AML-193 (cell line): ENCODE data around the gene GPC3.
A peak's percentile ranks its signal among the peaks of the same experiment; 100 is the strongest.
"Not testable (repeated sequence)": the region's sequence is repeated elsewhere in the genome, so short reads cannot be mapped to it uniquely, and the experiment has no call there.

ENCODE experiments used
- DNase-seq, 2 experiments: peaks; one replicate each; lab custom pipeline; 2025; lab: John Stamatoyannopoulos, UW

Gene GPC3

GRCh38 chrX:133926099-133926498 lies 59.3 kb downstream of the GPC3 start:
- DNase-seq, result no peak

DNA sequence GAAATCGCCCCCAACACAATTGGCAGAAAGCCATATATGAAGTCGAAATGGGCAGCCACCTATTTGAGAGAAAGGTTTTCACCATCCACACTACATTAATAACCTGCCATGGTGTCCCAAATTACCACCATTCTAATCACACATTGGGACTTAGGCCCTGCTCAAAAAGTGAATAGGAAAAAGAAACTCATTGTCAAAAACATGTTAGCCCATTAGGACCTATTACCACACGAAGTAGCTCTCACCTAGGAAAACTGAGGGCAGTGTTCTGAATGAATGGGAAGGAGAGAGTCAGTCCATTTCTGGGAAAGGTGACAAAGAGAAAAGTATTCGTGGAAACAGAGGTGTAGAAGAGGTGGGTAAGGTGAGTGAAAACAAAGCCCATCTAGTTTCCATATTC lies 60.8 kb downstream of the GPC3 start:
- no peak for DNase-seq

DNA sequence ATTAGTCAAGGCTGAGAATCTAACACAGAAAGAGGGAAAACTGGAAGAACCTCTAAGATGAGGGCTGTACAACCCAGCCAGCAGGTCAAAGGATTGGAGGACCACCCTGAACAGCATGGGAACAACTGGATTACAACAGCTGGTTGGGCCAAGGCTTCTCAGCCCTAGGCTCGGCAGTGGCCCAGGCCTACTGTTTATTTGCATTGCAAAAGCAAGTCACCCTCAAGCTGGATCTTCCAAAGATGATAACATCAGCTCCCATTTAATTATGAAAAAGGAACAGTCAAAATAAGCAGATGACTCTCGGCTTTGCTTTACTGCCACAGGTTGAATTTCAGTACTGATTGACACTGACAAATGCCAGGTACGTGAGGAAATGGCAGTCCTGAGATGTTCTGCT lies 61.8 kb downstream of the GPC3 start:
- DNase-seq, result no peak

DNA sequence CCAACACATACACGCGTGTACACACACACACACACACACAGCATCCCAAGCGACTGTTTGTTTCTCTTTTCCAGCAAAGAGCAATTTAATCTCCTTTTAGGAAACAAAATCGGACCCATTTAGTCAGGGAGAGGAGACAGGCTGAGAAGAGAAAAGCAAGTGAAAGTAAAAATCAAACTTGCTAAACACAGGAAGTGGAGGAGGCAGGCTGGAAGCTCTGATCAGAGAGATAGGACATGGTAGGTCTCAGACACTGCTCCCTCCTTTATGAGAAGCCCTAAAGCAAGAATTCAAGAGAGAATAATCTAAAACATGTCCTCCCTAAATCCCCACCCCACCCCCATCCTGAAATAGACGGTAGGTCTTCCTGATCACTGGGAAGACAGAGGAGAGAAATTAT lies 62.3 kb downstream of the GPC3 start:
- DNase-seq, result no peak

DNA sequence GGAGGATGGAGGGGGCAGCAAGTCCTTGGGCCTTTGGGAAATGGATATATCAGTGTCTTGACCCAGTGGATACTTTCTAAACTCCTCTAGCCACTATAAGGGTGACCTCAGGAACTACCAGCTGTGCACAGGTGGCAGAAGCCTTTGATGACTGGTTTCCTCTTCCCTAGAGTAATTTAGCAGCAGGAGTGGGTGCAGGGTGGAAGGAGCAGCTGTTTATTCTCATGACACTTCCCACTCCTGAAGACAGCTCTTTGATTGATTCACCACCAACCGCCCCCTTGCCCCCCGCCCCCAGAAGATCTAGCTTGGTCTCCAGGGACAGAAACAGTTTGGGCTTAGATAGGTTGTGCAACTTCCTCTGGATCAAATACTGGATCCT lies 63.0 kb downstream of the GPC3 start:
- DNase-seq, result no peak

GRCh38 chrX:133921764-133922389 lies 63.5 kb downstream of the GPC3 start:
- peak in 1 of 2 experiments; percentile 0 for DNase-seq

- no peak for DNase-seq
Observed at GRCh38 chrX:133921086-133921485, 64.3 kb downstream of the GPC3 start.

- DNase-seq, result no peak
Observed at GRCh38 chrX:133918361-133918771, 67.0 kb downstream of the GPC3 start.

GRCh38 chrX:133916984-133917722 lies 68.2 kb downstream of the GPC3 start:
- no peak for DNase-seq

DNA sequence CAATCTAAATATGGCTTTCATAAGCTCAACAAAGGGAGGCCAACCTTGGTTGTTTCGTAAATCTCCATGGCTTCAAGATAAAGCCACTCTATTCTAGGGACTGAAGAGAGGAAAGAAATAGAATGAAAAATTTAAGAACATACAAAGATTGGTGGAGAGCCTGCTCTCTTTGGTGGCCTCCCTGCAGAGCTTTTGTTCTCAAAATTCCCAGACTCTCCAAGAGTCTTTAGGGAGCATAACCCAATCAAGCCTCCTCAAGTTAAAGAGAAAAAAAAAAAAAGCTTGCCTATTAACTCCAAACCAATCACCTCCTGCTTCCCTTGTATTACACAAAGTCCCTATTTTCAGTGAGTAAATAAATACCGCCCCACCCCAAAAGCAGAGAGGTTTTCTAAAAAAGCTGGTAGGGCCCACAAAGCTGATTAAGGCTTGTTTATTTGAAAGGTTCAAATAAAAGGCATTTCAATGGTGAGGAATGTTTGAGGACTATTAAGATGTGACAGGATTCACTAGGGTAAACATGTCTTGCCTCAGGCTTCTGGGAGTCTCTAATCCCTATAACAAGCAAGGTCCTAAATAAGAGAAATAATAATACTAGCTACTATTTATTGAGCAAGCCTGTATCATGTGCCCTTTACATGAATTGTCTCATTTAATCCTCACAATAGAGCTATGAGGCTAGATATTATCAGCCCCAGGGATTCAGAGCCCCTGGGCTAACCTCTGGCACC lies 71.6 kb downstream of the GPC3 start:
- no peak for DNase-seq

DNA sequence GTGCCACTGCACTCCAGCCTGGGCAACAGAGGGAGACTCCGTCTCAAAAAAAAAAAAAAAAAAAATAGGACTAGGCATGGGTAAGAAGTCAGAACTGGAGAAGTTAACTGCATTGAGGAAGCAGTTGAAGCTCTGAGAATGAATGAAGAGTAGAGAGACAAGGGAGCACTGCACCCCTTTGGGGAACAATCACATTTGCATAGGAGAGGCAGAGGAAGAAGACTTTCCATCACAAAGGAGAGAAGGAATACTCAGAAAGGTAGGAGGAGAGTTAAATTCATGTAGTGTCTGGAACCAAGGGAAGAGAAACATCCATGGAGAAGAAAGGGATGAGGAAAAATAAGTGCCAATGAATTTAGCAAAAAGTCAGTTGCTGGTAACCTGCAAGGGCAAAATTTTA lies 72.4 kb downstream of the GPC3 start:
- DNase-seq, result no peak

- DNase-seq, result no peak
Observed at GRCh38 chrX:133911825-133912495, 73.4 kb downstream of the GPC3 start.

DNA sequence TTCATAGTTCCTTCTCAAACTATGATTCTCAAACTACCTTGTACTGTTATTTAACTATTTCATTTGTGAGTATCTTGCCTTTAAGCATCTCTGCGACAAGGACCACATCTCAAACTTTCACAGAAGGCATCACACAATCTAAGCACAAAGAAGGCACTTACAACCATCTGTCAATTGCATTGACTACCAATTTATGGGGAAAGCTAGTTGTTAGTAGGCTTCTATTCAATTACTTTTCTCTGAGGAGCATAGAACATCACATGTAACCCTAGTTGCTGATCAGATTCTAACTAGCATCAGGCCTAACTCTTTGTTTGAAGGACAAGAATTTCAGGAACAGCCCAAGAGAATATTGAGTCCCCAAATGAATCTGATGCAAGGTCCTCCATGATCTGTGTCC lies 74.9 kb downstream of the GPC3 start:
- DNase-seq, result no peak

DNA sequence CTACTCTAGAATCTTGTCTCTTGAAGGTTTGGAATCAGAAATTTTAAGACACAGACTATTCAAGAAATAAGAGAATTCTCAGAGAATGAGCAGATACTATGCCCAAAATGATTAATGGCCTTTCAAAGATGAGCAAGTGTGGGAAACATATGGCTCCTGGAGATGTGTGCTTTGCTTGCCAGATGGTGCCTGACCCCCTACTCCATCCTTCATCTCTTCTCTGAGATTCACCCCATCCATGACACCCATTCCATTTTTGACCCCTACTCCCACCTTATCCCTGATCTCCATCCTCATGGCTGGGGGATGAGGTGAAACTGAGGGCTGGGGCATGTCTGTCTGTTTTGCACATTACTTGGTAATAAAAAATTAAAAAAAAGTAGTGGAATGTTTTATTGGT lies 75.5 kb downstream of the GPC3 start:
- no peak for DNase-seq

- no peak for DNase-seq
Observed at GRCh38 chrX:133908223-133908955, 77.0 kb downstream of the GPC3 start.

DNA sequence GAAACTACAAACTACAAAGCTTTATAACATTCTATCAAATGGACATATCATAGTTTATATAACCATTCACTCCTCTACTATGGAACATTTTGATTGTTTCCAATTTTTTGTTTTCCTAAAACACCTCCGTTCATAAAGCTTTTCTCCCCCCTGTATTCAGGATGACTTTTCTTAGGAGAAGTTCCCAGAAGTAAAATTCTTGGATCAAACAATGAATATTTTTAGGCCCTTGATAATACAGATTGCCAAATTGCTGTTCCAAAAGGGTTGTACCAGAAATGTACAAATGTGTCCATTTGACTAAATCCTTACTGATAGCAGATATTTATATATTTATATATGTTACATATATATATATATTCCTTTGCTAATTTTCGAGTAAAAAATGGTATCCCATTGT lies 77.8 kb downstream of the GPC3 start:
- no peak for DNase-seq

DNA sequence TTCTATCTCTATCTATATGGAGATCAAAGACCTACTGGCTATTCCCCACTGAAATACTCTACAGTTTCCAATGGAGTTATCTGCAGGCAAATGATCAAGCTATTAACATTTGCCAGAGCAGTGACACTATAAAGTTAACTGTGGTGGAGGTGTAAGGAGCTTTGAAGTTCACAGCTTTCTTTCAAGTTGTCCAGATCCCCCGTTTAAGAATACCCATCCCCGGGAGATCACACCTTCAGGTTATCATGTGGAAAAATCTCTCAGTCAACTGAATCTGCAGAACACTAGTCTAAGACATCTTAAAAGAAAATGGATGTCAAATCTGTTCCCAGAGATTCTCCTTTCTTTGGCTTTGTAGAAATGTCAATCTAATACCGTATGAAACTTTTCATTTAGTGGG lies 80.1 kb downstream of the GPC3 start:
- no peak for DNase-seq

- DNase-seq, result no peak
Observed at GRCh38 chrX:133897593-133898163, 87.7 kb downstream of the GPC3 start.

- DNase-seq, result no peak
Observed at GRCh38 chrX:133892337-133892736, 93.1 kb downstream of the GPC3 start.

GRCh38 chrX:133888984-133889383 lies 96.4 kb downstream of the GPC3 start:
- DNase-seq, result no peak

GRCh38 chrX:133888084-133888483 lies 97.3 kb downstream of the GPC3 start:
- not testable (repeated sequence) for DNase-seq
